ENCODE measurements around the gene TRAPPC8.

The TRAPPC8 gene

DNA sequence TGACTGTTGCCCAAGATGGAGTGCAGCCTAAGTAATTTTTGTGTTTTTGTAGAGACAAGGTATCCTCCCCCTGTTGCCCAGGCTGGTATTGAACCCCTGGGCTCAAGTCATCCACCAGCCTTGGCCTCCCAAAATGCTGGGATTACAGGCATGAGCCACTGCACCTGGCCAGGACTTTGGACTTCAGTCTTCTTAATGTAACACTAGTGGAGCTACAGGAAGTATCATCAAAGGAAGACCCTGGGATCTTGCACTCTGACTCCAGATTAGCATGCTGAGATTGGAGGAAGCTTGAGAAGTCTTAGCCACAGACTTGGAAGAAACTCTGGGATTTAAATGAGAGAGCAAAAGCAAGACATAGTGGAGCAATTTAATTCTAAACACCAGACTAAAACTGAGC lies 37.9 kb upstream of the TRAPPC8 start:
- no peak overlapping the region for H3K9ac ChIP-seq (ENCODE audit: low read depth, low read length, poor library complexity)
- no peak overlapping the region for H2BK120ac ChIP-seq (ENCODE audit: low read depth, low read length)

DNA sequence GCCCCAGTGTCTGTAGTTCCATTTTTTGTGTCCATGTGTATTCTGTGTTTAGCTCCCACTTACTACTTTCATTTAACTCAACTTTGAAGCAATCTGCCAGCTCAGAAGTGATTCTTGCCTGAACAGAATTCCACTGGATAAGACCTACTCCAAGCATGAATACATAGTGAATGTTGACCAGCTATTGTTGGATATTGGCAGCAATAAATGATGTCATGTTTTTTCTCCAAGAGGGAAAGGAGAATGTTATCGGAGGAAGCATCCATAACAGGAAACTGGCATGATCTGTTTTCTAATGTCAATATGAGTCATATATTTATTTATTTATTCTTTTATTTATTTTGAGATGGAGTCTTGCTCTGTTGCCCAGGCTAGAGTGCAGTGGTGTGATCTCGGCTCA lies 36.8 kb upstream of the TRAPPC8 start:
- no peak overlapping the region for H3K9ac ChIP-seq (ENCODE audit: low read depth, low read length, poor library complexity)
- WGBS, 2 donors (ENCODE audit: extremely low coverage in 2 of 2, insufficient read length in 2 of 2, insufficient replicate concordance in 1 of 2), result no CpG with 5 or more reads among the region's 2 CpGs
- no peak overlapping the region for H3K18ac ChIP-seq (ENCODE audit: low read length)
- H2BK120ac ChIP-seq (ENCODE audit: low read depth, low read length), result no peak overlapping the region
- H3K4ac ChIP-seq (ENCODE audit: low read length), result no peak overlapping the region
- no peak overlapping the region for H3K27ac ChIP-seq (replicated peaks; ENCODE audit: low read length)
- no peak for DNase-seq (ENCODE audit: low spot score)
- no peaks in the 10 kb centered on the region for H3K79me1 ChIP-seq (ENCODE audit: low read depth, low read length)
- H2AK5ac ChIP-seq (ENCODE audit: low read depth, low read length), result no peak overlapping the region
- H3K27me3 ChIP-seq (ENCODE audit: control insufficient read depth in 3 of 3, insufficient read depth in 3 of 3, low read depth in 1 of 3, low read length in 3 of 3), result no peaks in the 10 kb centered on the region
- no peak overlapping the region for H2BK5ac ChIP-seq (ENCODE audit: low read length)
- H3K14ac ChIP-seq (ENCODE audit: low read length), result no peak overlapping the region
- H2BK12ac ChIP-seq (ENCODE audit: low read length), result no peak overlapping the region
- H3K4me1 ChIP-seq (ENCODE audit: control insufficient read depth in 2 of 2, insufficient read depth in 1 of 2, low read depth in 1 of 2, low read length in 2 of 2), result no peaks in the 10 kb centered on the region
- H4K91ac ChIP-seq (ENCODE audit: low read depth, low read length, poor library complexity), result no peak overlapping the region
- H3K4me3 ChIP-seq (ENCODE audit: low read length in 2 of 2), result no peak overlapping the region
- H3K36me3 ChIP-seq (replicated peaks in 1 of 2; ENCODE audit: control insufficient read depth in 2 of 2, insufficient read depth in 2 of 2, low read length in 2 of 2), result no peaks in the 10 kb centered on the region
- H3K9me3 ChIP-seq (replicated peaks in 1 of 2; ENCODE audit: control insufficient read depth in 2 of 2, insufficient read depth in 1 of 2, low read depth in 1 of 2, low read length in 2 of 2), result peaks cover 4 to 7% of the 10 kb centered on the region in 2 donors
- no peak overlapping the region for H2AFZ ChIP-seq (ENCODE audit: low read length)
- H4K8ac ChIP-seq (ENCODE audit: low read depth, low read length), result no peak overlapping the region
- H3K4me2 ChIP-seq (ENCODE audit: insufficient read depth, low read length, poor library complexity, severe bottlenecking), result no peak overlapping the region
- H3K23ac ChIP-seq (ENCODE audit: low read depth, low read length, poor library complexity), result no peak overlapping the region
- H2BK15ac ChIP-seq (ENCODE audit: low read length), result no peak overlapping the region

More for the DNA sequence above, 37.9 kb upstream of the TRAPPC8 start:
- Histone ChIP-seq H3K18ac (ENCODE audit: low read length) (no peak overlapping the region), H2BK15ac (ENCODE audit: low read length) (no peak overlapping the region), H3K27me3 (ENCODE audit: control insufficient read depth in 3 of 3, insufficient read depth in 3 of 3, low read depth in 1 of 3, low read length in 3 of 3) (no peaks in the 10 kb centered on the region), H3K27ac (replicated peaks; ENCODE audit: low read length) (no peak overlapping the region), H3K14ac (ENCODE audit: low read length) (no peak overlapping the region), H3K23ac (ENCODE audit: low read depth, low read length, poor library complexity) (no peak overlapping the region), H3K9me3 (replicated peaks in 1 of 2; ENCODE audit: control insufficient read depth in 2 of 2, insufficient read depth in 1 of 2, low read depth in 1 of 2, low read length in 2 of 2) (peaks cover 4 to 6% of the 10 kb centered on the region in 2 donors), H4K8ac (ENCODE audit: low read depth, low read length) (no peak overlapping the region), H3K36me3 (replicated peaks in 1 of 2; ENCODE audit: control insufficient read depth in 2 of 2, insufficient read depth in 2 of 2, low read length in 2 of 2) (no peaks in the 10 kb centered on the region), H3K4me3 (ENCODE audit: low read length in 2 of 2) (no peak overlapping the region), H3K4me2 (ENCODE audit: insufficient read depth, low read length, poor library complexity, severe bottlenecking) (no peak overlapping the region), H2AK5ac (ENCODE audit: low read depth, low read length) (no peak overlapping the region), H3K4me1 (ENCODE audit: control insufficient read depth in 2 of 2, insufficient read depth in 1 of 2, low read depth in 1 of 2, low read length in 2 of 2) (no peaks in the 10 kb centered on the region), H3K79me1 (ENCODE audit: low read depth, low read length) (no peaks in the 10 kb centered on the region), H4K91ac (ENCODE audit: low read depth, low read length, poor library complexity) (no peak overlapping the region), H2BK12ac (ENCODE audit: low read length) (no peak overlapping the region), H2BK5ac (ENCODE audit: low read length) (no peak overlapping the region), H2AFZ (ENCODE audit: low read length) (no peak overlapping the region), H3K4ac (ENCODE audit: low read length) (no peak overlapping the region)
- DNase-seq (ENCODE audit: low spot score), result no peak

DNA sequence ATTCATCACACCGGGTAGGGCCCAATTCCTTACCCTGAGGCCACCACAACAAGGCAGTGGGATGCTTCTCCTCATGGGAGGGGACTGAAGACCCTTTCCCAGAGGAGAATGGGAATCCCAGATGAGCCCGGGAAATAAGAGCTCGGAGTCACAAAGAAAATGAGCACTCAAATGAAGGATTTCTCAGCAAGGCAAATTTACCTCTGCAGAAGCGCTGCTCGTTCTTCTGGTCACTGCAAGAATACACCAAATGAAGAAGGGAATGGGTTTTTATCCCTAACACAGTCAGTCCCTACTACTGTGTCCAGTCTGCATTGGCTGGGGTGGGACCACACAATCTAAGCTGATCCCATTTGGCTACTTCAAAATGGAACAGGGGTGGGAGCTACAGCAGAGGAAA lies 35.7 kb upstream of the TRAPPC8 start:
- no peak overlapping the region for H2BK12ac ChIP-seq (ENCODE audit: low read length)
- no peaks in the 10 kb centered on the region for H3K79me1 ChIP-seq (ENCODE audit: low read depth, low read length)
- no peak overlapping the region for H4K8ac ChIP-seq (ENCODE audit: low read depth, low read length)
- no peak overlapping the region for H2BK120ac ChIP-seq (ENCODE audit: low read depth, low read length)
- H3K4me3 ChIP-seq (ENCODE audit: low read length in 2 of 2), result peak overlapping the region in 1 of 2 donors; percentile 42
- no CpG with 5 or more reads among the region's 5 CpGs for WGBS, 2 donors (ENCODE audit: extremely low coverage in 2 of 2, insufficient read length in 2 of 2, insufficient replicate concordance in 1 of 2)
- H3K23ac ChIP-seq (ENCODE audit: low read depth, low read length, poor library complexity), result no peak overlapping the region
- H2AFZ ChIP-seq (ENCODE audit: low read length), result no peak overlapping the region
- H2BK15ac ChIP-seq (ENCODE audit: low read length), result no peak overlapping the region
- H2BK5ac ChIP-seq (ENCODE audit: low read length), result no peak overlapping the region
- no peaks in the 10 kb centered on the region for H3K4me1 ChIP-seq (ENCODE audit: control insufficient read depth in 2 of 2, insufficient read depth in 1 of 2, low read depth in 1 of 2, low read length in 2 of 2)
- H2AK5ac ChIP-seq (ENCODE audit: low read depth, low read length), result no peak overlapping the region
- H3K9me3 ChIP-seq (replicated peaks in 1 of 2; ENCODE audit: control insufficient read depth in 2 of 2, insufficient read depth in 1 of 2, low read depth in 1 of 2, low read length in 2 of 2), result peaks cover 4 to 8% of the 10 kb centered on the region in 2 donors
- no peaks in the 10 kb centered on the region for H3K36me3 ChIP-seq (replicated peaks in 1 of 2; ENCODE audit: control insufficient read depth in 2 of 2, insufficient read depth in 2 of 2, low read length in 2 of 2)
- no peak overlapping the region for H4K91ac ChIP-seq (ENCODE audit: low read depth, low read length, poor library complexity)
- H3K27ac ChIP-seq (replicated peaks; ENCODE audit: low read length), result no peak overlapping the region
- no peak overlapping the region for H3K14ac ChIP-seq (ENCODE audit: low read length)
- DNase-seq (ENCODE audit: low spot score), result no peak
- H3K4ac ChIP-seq (ENCODE audit: low read length), result no peak overlapping the region
- H3K4me2 ChIP-seq (ENCODE audit: insufficient read depth, low read length, poor library complexity, severe bottlenecking), result no peak overlapping the region
- no peaks in the 10 kb centered on the region for H3K27me3 ChIP-seq (ENCODE audit: control insufficient read depth in 3 of 3, insufficient read depth in 3 of 3, low read depth in 1 of 3, low read length in 3 of 3)
- H3K9ac ChIP-seq (ENCODE audit: low read depth, low read length, poor library complexity), result no peak overlapping the region
- no peak overlapping the region for H3K18ac ChIP-seq (ENCODE audit: low read length)

DNA sequence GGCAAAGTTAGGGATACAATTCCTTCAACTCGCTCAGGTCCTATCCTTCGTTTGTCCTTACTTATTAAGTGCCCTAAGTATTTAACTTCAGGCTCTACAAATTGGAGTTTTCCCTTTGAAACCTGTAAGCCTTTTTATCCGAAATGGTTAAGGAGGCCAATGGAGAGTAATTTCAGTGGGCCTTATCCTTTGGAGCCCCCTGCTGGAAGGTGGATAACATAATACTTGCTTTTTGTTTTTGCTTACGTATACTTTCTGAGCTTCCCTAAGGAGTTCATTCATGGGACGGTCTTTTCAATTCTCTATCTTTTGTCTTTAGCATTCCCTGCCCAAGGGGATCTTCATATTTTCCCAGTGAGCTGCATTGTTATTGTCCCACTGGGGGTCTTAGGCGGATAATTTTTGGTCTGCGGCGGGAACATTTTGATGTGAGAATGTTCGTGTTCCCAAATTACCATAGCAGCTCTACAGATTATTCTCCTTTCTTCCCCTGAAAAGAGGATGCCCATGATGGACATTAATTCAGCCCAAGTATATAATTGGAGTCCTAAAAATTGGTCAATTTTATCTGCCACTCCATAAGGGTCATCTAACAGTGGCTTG lies 34.4 kb upstream of the TRAPPC8 start:
- no peak overlapping the region for H4K91ac ChIP-seq (ENCODE audit: low read depth, low read length, poor library complexity)
- H2BK12ac ChIP-seq (ENCODE audit: low read length), result no peak overlapping the region
- peak; percentile 5 for DNase-seq (ENCODE audit: low spot score)
- no peak overlapping the region for H3K4me2 ChIP-seq (ENCODE audit: insufficient read depth, low read length, poor library complexity, severe bottlenecking)
- H3K4ac ChIP-seq (ENCODE audit: low read length), result no peak overlapping the region
- no peak overlapping the region for H2BK120ac ChIP-seq (ENCODE audit: low read depth, low read length)
- H3K9ac ChIP-seq (ENCODE audit: low read depth, low read length, poor library complexity), result no peak overlapping the region
- no peak overlapping the region for H4K8ac ChIP-seq (ENCODE audit: low read depth, low read length)
- H2BK5ac ChIP-seq (ENCODE audit: low read length), result no peak overlapping the region
- no peak overlapping the region for H3K4me3 ChIP-seq (ENCODE audit: low read length in 2 of 2)
- no peaks in the 10 kb centered on the region for H3K27me3 ChIP-seq (ENCODE audit: control insufficient read depth in 3 of 3, insufficient read depth in 3 of 3, low read depth in 1 of 3, low read length in 3 of 3)
- no peaks in the 10 kb centered on the region for H3K79me1 ChIP-seq (ENCODE audit: low read depth, low read length)
- H3K36me3 ChIP-seq (replicated peaks in 1 of 2; ENCODE audit: control insufficient read depth in 2 of 2, insufficient read depth in 2 of 2, low read length in 2 of 2), result no peaks in the 10 kb centered on the region
- H3K9me3 ChIP-seq (replicated peaks in 1 of 2; ENCODE audit: control insufficient read depth in 2 of 2, insufficient read depth in 1 of 2, low read depth in 1 of 2, low read length in 2 of 2), result peaks cover 4 to 8% of the 10 kb centered on the region in 2 donors
- H2BK15ac ChIP-seq (ENCODE audit: low read length), result no peak overlapping the region
- no peak overlapping the region for H3K27ac ChIP-seq (replicated peaks; ENCODE audit: low read length)
- no peak overlapping the region for H3K18ac ChIP-seq (ENCODE audit: low read length)
- peak overlapping the region; percentile 38 for H2AFZ ChIP-seq (ENCODE audit: low read length)
- H3K4me1 ChIP-seq (ENCODE audit: control insufficient read depth in 2 of 2, insufficient read depth in 1 of 2, low read depth in 1 of 2, low read length in 2 of 2), result no peaks in the 10 kb centered on the region
- no peak overlapping the region for H3K23ac ChIP-seq (ENCODE audit: low read depth, low read length, poor library complexity)
- H3K14ac ChIP-seq (ENCODE audit: low read length), result no peak overlapping the region
- H2AK5ac ChIP-seq (ENCODE audit: low read depth, low read length), result no peak overlapping the region
- WGBS, 2 donors (ENCODE audit: extremely low coverage in 2 of 2, insufficient read length in 2 of 2, insufficient replicate concordance in 1 of 2), result no CpG with 5 or more reads among the region's 9 CpGs

All from neuronal stem cell (in vitro differentiated cells).